ENCODE measurements around the gene GALNT9.

DNA sequence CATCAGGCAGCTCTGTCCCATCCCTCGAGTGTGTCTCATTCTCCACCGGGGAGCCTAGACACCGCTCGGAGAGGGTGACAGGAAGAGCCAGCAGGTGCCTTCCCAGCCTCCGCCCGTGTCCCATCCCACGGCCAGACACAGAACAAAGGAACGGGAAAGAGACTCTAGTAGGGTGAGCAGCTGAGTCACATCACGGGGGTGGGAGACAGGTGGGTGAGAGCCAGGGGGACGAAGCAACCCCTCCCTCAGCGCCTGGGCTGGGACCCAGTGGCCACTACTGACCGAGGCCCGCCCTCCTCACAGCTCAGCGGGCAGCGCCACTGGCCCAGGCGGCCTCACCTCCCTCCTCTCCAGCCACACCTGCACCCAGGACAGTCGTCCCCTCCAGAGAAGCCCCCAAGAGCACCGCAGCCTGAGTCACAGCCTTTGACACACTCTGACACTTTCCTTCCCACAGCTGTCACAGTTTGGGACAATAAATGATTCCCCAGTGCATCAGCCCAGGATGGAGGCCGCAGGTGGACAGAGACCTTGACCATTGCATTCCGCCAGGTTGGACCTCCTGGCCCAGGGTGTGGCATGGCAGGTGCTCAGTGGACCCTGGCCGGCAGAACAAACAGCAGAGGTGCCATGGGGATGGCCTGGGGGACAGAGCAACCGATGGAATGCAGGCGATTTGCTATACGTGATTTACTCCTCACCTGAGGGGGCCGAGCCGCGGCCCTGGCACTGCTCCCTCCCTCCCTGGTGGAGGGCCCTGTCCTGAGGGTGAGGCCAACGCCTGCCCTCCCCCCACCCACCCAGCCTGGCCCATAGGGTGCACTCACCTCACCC is 45.4 kb upstream of the GALNT9 start:
- TF ChIP-seq, protein P1, sequence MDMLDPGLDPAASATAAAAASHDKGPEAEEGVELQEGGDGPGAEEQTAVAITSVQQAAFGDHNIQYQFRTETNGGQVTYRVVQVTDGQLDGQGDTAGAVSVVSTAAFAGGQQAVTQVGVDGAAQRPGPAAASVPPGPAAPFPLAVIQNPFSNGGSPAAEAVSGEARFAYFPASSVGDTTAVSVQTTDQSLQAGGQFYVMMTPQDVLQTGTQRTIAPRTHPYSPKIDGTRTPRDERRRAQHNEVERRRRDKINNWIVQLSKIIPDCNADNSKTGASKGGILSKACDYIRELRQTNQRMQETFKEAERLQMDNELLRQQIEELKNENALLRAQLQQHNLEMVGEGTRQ (IDR thresholded peaks at IDR 0.05): no peak
- TF ChIP-seq, protein P2, sequence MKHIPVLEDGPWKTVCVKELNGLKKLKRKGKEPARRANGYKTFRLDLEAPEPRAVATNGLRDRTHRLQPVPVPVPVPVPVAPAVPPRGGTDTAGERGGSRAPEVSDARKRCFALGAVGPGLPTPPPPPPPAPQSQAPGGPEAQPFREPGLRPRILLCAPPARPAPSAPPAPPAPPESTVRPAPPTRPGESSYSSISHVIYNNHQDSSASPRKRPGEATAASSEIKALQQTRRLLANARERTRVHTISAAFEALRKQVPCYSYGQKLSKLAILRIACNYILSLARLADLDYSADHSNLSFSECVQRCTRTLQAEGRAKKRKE (CRISPR knock-in tag; IDR thresholded peaks at IDR 0.05; ENCODE audit: low read depth): no peak
- TF ChIP-seq JUNB (IDR thresholded peaks at IDR 0.05) (no peak), CHD2 (IDR thresholded peaks at IDR 0.05; ENCODE audit: low read length, partially characterized antibody) (no peak), JUN (IDR thresholded peaks at IDR 0.05) (no peak), POLR2A (IDR thresholded peaks at IDR 0.05; ENCODE audit: low read length) (no peak), CEBPB (IDR thresholded peaks at IDR 0.05) (no peak), HDAC2 (IDR thresholded peaks at IDR 0.05) (no peak)
- TF ChIP-seq, protein P3, sequence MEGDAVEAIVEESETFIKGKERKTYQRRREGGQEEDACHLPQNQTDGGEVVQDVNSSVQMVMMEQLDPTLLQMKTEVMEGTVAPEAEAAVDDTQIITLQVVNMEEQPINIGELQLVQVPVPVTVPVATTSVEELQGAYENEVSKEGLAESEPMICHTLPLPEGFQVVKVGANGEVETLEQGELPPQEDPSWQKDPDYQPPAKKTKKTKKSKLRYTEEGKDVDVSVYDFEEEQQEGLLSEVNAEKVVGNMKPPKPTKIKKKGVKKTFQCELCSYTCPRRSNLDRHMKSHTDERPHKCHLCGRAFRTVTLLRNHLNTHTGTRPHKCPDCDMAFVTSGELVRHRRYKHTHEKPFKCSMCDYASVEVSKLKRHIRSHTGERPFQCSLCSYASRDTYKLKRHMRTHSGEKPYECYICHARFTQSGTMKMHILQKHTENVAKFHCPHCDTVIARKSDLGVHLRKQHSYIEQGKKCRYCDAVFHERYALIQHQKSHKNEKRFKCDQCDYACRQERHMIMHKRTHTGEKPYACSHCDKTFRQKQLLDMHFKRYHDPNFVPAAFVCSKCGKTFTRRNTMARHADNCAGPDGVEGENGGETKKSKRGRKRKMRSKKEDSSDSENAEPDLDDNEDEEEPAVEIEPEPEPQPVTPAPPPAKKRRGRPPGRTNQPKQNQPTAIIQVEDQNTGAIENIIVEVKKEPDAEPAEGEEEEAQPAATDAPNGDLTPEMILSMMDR (IDR thresholded peaks at IDR 0.05): no peak
- TF ChIP-seq, protein P4, sequence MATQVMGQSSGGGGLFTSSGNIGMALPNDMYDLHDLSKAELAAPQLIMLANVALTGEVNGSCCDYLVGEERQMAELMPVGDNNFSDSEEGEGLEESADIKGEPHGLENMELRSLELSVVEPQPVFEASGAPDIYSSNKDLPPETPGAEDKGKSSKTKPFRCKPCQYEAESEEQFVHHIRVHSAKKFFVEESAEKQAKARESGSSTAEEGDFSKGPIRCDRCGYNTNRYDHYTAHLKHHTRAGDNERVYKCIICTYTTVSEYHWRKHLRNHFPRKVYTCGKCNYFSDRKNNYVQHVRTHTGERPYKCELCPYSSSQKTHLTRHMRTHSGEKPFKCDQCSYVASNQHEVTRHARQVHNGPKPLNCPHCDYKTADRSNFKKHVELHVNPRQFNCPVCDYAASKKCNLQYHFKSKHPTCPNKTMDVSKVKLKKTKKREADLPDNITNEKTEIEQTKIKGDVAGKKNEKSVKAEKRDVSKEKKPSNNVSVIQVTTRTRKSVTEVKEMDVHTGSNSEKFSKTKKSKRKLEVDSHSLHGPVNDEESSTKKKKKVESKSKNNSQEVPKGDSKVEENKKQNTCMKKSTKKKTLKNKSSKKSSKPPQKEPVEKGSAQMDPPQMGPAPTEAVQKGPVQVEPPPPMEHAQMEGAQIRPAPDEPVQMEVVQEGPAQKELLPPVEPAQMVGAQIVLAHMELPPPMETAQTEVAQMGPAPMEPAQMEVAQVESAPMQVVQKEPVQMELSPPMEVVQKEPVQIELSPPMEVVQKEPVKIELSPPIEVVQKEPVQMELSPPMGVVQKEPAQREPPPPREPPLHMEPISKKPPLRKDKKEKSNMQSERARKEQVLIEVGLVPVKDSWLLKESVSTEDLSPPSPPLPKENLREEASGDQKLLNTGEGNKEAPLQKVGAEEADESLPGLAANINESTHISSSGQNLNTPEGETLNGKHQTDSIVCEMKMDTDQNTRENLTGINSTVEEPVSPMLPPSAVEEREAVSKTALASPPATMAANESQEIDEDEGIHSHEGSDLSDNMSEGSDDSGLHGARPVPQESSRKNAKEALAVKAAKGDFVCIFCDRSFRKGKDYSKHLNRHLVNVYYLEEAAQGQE (IDR thresholded peaks at IDR 0.05): no peak

Data from A549 (cell line).